ENCODE results near the gene MAP3K7. TPM values are rescaled to one million over a fixed set of nuclear protein-coding genes. Genes with fewer than 3 reads are reported as not detected.

The MAP3K7 gene
- total and polyA plus RNA-seq, 2 donors (not counting 3 experiments of a cell fraction or from before 2014, with no cell fraction given): 15.3 to 25.6 TPM

DNA sequence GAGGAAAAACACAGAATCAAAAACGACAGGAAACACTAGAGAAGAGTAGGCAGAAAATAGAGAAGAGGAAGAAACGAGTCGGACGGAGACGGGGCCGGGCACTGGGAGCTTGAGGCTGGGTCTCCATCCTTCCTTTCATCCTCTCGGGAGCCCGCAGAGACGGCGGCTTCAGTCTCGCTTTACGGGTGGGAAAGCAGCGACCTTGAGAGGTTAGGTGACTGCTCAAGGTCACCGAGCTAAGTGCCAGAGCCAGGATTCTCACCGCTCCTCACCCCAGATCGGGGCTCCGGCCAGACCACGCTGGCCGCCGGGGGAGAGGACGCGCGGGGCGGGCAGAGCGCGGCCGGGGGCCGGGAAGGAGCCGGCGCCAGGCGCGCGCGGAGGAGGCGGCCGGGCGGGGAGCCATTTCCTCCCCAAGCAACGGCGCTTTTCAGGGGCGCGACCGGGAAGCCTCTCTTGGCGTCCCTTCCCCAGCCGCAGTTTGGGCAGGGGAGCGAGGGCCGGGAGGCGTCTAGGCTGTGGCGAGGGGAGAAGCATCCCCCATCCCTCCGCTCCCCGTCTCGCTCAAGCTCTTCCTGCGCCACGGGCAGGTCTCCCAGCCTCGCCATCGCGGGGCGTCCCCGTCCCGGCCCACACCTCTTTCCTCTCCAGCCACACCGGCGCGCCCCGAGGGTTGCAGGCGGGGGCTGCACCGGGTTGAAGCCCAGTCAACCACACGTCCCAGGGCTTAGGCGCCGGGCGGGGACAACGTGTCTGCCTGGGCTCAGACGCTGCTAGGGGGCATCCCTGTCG lies 24.1 kb upstream of the MAP3K7 start:
- ChIA-PET POLR2A (no interaction called here), CTCF (interaction anchor here (1.6 kb wide), 1 partner anchor 10 kb away, joined by 5 read pairs; no protein-coding TSS in a partner anchor)
- Histone ChIP-seq H4K20me1 (replicated peaks; ENCODE audit: control insufficient read depth, extremely low read depth, insufficient read depth, low read length) (no peaks in the 10 kb centered on the region), H2AFZ (ENCODE audit: low read depth, low read length) (peak overlapping the region; percentile 98), H3K9me3 (replicated peaks; ENCODE audit: control insufficient read depth, insufficient read depth, low read length) (no peaks in the 10 kb centered on the region), H3K4me1 (ENCODE audit: control insufficient read depth, extremely low read depth, insufficient read depth, low read length) (peaks cover 4% of the 10 kb centered on the region), H3K27ac (ENCODE audit: insufficient read depth, low read depth, low read length) (no peak overlapping the region), H3K4me3 (replicated peaks in 1 of 3; ENCODE audit: insufficient read depth in 1 of 3, low read depth in 1 of 3, low read length in 3 of 3) (peak overlapping the region; percentile 38 to 57 (median 41)), H3K4me2 (ENCODE audit: insufficient read depth, low read length) (peak overlapping the region; percentile 69), H3K27me3 (ENCODE audit: control insufficient read depth in 2 of 2, insufficient read depth in 2 of 2, low read length in 2 of 2) (peaks cover 20 to 49% of the 10 kb centered on the region in 2 experiments), H3K9ac (replicated peaks; ENCODE audit: extremely low read depth, insufficient read depth, low read length) (peak overlapping the region; percentile 5), H3K79me2 (ENCODE audit: control insufficient read depth, insufficient read depth, low read length) (no peaks in the 10 kb centered on the region), H3K36me3 (ENCODE audit: control insufficient read depth in 2 of 2, extremely low read depth in 1 of 2, insufficient read depth in 2 of 2, low read length in 2 of 2) (no peaks in the 10 kb centered on the region), H3K9me1 (replicated peaks; ENCODE audit: control insufficient read depth, extremely low read depth, insufficient read depth, low read length) (no peaks in the 10 kb centered on the region)
- FAIRE-seq (peak; percentile 8), DNase-seq (ENCODE audit: low read depth, low spot score) (peak; percentile 28)
- intact Hi-C loops (cut with micrococcal nuclease): loop anchor here (1.0 kb wide), 1 partner anchor 24 kb away; the partner anchor contains the start of gene MAP3K7
- no peak for TF ChIP-seq POLR2AphosphoS5 (IDR thresholded peaks at IDR 0.05; ENCODE audit: insufficient read depth, low read depth, low read length)
- no peak for TF ChIP-seq MAX (IDR thresholded peaks at IDR 0.05; ENCODE audit: insufficient read depth, insufficient read length)
- no peak for TF ChIP-seq FOS (IDR thresholded peaks at IDR 0.05; ENCODE audit: borderline replicate concordance, insufficient read depth, low read length)
- TF ChIP-seq MYC (IDR thresholded peaks at IDR 0.05; ENCODE audit: low read depth, low read length): no peak
- TF ChIP-seq CTCF (IDR thresholded peaks at IDR 0.05; ENCODE audit: extremely low read depth in 1 of 2, insufficient read depth in 1 of 2, low read depth in 1 of 2, low read length in 2 of 2): no peak
- no peak for TF ChIP-seq JUN (IDR thresholded peaks at IDR 0.05; ENCODE audit: borderline replicate concordance, insufficient read depth, insufficient read length, low read depth)
- no peak for TF ChIP-seq EZH2 (IDR thresholded peaks at IDR 0.05; ENCODE audit: borderline replicate concordance, low read depth, low read length, severe bottlenecking)
- no peak for TF ChIP-seq GATA2 (IDR thresholded peaks at IDR 0.05; ENCODE audit: insufficient read depth, insufficient read length, low read depth, low read length)
- dilution Hi-C loops (cut with MboI; ENCODE audit: extremely low pct_ligation_motif_present, low sequenced_read_pairs): no loop called here
- BruUV-seq (replicated peaks): no TSS peak

All from endothelial cell of umbilical vein (primary cell).